ENCODE results near the gene BABAM2.
"Not testable (repeated sequence)": the region's sequence is repeated elsewhere in the genome, so short reads cannot be mapped to it uniquely, and the experiment has no call there.

The BABAM2 gene

DNA sequence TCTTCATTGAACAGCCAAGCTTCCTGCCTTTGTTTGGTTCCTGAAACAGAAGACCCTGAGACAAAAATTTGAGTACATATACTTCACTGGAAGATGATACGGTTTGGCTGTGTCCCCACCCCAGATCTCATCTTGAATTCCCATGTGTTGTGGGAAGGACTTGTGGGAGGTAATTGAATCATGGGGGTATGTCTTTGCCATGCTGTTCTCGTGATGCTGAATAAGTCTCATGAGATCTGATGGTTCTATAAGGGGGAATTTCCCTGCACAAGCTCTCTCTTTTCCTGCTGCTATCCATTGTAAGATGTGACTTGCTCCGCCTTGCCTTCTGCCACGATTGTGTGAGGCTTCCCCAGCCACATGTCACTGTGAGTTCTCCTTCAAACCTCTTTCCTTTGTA lies 76.5 kb downstream of the BABAM2 start:
- no peak overlapping the region for H3K4me3 ChIP-seq (ENCODE audit: low read depth in 1 of 2, low read length in 2 of 2)
- no peak overlapping the region for H3K9ac ChIP-seq (ENCODE audit: low read depth in 1 of 2, low read length in 2 of 2)
- H3K27ac ChIP-seq (ENCODE audit: low read depth, low read length) = no peak overlapping the region
- peaks cover 0 to 3% of the 10 kb centered on the region in 2 donors for H3K9me3 ChIP-seq (ENCODE audit: control insufficient read depth in 1 of 2, low read length in 2 of 2)
- no peaks in the 10 kb centered on the region for H3K27me3 ChIP-seq (ENCODE audit: control insufficient read depth in 1 of 2, insufficient read depth in 2 of 2, low read length in 2 of 2)
- H3K4me1 ChIP-seq (ENCODE audit: control insufficient read depth in 1 of 2, insufficient read depth in 2 of 2, low read length in 2 of 2) = peaks cover 0 to 4% of the 10 kb centered on the region in 2 donors
- H3K36me3 ChIP-seq (ENCODE audit: control insufficient read depth in 1 of 2, insufficient read depth in 2 of 2, low read length in 2 of 2) = no peaks in the 10 kb centered on the region

DNA sequence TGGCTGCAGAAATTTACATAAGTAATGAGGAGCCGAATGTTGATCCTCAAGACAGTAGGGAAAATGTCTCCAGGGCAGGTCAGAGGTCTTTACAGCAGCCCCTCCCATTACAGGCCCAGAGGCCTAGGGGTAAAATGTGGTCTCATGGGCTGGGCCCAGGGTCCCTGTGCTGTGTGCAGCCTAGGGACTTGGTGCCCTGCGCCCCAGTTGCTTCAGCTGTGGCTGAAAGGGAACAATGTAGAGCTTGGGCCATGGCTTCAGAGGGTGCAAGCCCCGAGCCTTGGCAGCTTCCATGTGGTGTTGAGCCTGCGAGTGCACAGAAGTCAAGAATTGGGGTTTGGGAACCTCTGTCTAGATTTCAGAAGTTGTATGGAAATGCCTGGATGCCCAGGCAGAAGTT lies 77.5 kb downstream of the BABAM2 start:
- not testable (repeated sequence) for H3K4me1 ChIP-seq (ENCODE audit: control insufficient read depth in 1 of 2, insufficient read depth in 2 of 2, low read length in 2 of 2); H3K36me3 ChIP-seq (ENCODE audit: control insufficient read depth in 1 of 2, insufficient read depth in 2 of 2, low read length in 2 of 2); H3K27ac ChIP-seq (ENCODE audit: low read depth, low read length); H3K9me3 ChIP-seq (ENCODE audit: control insufficient read depth in 1 of 2, low read length in 2 of 2); H3K9ac ChIP-seq (ENCODE audit: low read depth in 1 of 2, low read length in 2 of 2); H3K4me3 ChIP-seq (ENCODE audit: low read depth in 1 of 2, low read length in 2 of 2); H3K27me3 ChIP-seq (ENCODE audit: control insufficient read depth in 1 of 2, insufficient read depth in 2 of 2, low read length in 2 of 2)

DNA sequence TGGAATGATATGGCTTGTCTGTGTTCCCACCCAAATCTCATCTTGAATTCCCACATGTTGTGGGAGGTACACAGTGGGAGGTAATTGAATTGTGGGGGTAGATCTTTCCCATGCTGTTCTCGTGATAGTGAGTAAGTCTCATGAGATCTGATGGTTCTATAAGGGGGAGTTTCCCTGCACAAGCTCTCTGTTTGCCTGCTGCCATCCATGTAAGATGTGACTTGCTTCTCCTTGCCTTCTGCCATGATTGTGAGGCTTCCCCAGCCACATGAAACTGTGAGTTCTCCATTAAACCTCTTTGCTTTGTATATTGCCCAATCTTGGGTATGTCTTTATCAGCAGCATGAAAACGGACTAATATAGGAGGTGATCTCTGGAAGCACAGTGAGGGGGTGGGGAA lies 78.4 kb downstream of the BABAM2 start:
- not testable (repeated sequence) for H3K4me3 ChIP-seq (ENCODE audit: low read depth in 1 of 2, low read length in 2 of 2); H3K27ac ChIP-seq (ENCODE audit: low read depth, low read length); H3K9me3 ChIP-seq (ENCODE audit: control insufficient read depth in 1 of 2, low read length in 2 of 2); H3K4me1 ChIP-seq (ENCODE audit: control insufficient read depth in 1 of 2, insufficient read depth in 2 of 2, low read length in 2 of 2); H3K27me3 ChIP-seq (ENCODE audit: control insufficient read depth in 1 of 2, insufficient read depth in 2 of 2, low read length in 2 of 2); H3K9ac ChIP-seq (ENCODE audit: low read depth in 1 of 2, low read length in 2 of 2); H3K36me3 ChIP-seq (ENCODE audit: control insufficient read depth in 1 of 2, insufficient read depth in 2 of 2, low read length in 2 of 2)

DNA sequence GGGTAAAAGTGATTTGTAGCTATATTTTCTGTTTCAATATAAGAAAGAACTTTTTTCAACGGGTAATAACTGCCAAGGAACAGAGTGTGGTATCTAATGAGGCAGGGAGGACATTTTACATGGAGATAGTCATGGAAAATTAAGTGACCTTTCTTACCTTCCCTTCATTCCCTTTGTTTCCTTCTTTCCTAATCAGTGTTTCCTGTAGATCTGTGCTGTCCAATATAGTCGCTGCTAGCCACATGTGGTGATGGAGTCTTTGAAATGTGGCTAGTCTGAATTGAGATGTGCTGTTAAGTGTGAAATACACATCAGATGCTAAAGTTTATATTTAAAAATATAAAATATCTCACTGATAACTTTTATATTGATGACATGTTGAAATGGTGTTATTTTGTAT lies 81.8 kb downstream of the BABAM2 start:
- Histone ChIP-seq H3K9me3 (ENCODE audit: control insufficient read depth in 1 of 2, low read length in 2 of 2) (peaks cover 0 to under 1% of the 10 kb centered on the region in 2 donors), H3K9ac (ENCODE audit: low read depth in 1 of 2, low read length in 2 of 2) (no peak overlapping the region), H3K4me1 (ENCODE audit: control insufficient read depth in 1 of 2, insufficient read depth in 2 of 2, low read length in 2 of 2) (no peaks in the 10 kb centered on the region), H3K27ac (ENCODE audit: low read depth, low read length) (no peak overlapping the region), H3K4me3 (ENCODE audit: low read depth in 1 of 2, low read length in 2 of 2) (no peak overlapping the region), H3K27me3 (ENCODE audit: control insufficient read depth in 1 of 2, insufficient read depth in 2 of 2, low read length in 2 of 2) (no peaks in the 10 kb centered on the region), H3K36me3 (ENCODE audit: control insufficient read depth in 1 of 2, insufficient read depth in 2 of 2, low read length in 2 of 2) (no peaks in the 10 kb centered on the region)

DNA sequence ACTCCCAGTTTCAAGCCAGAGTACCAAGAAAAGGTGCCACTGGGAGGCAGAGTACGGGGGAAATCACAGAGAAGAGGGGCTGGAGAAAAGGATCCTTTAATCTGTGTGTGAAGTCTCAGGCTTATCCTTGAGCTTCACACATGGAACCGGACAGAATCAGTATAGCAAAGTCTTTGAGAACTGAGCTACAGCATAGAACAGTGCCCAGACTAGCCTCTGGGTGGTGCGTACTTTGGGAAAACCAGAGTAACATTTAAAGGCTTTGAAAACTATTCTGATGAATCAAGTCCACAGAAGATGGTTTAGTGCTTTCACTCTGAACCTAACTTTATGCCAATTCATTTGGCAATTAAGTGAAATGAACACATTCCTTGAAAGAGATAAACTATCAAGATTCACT lies 83.1 kb downstream of the BABAM2 start:
- H3K9ac ChIP-seq (ENCODE audit: low read depth in 1 of 2, low read length in 2 of 2) = no peak overlapping the region
- H3K27ac ChIP-seq (ENCODE audit: low read depth, low read length) = no peak overlapping the region
- H3K36me3 ChIP-seq (ENCODE audit: control insufficient read depth in 1 of 2, insufficient read depth in 2 of 2, low read length in 2 of 2) = no peaks in the 10 kb centered on the region
- no peaks in the 10 kb centered on the region for H3K27me3 ChIP-seq (ENCODE audit: control insufficient read depth in 1 of 2, insufficient read depth in 2 of 2, low read length in 2 of 2)
- H3K4me3 ChIP-seq (ENCODE audit: low read depth in 1 of 2, low read length in 2 of 2) = no peak overlapping the region
- no peaks in the 10 kb centered on the region for H3K9me3 ChIP-seq (ENCODE audit: control insufficient read depth in 1 of 2, low read length in 2 of 2)
- no peaks in the 10 kb centered on the region for H3K4me1 ChIP-seq (ENCODE audit: control insufficient read depth in 1 of 2, insufficient read depth in 2 of 2, low read length in 2 of 2)

DNA sequence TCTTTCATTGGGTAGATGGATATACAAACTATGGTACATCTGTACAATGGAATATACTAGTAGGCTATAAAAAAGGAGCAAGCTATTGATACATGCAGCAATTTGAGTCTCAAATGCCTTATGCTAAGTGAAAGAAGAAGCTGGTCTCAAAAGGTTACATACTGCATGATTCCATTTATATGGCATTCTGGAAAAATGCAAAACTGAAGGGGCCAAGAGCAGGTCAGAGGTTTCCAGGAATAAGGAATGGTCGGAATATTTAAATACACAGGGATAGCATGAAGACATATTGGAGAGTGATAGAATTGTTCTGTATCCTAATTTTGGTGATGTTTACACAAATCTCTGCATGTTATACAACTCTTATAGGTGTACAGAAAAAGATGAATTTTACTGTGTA lies 85.8 kb downstream of the BABAM2 start:
- no peaks in the 10 kb centered on the region for H3K4me1 ChIP-seq (ENCODE audit: control insufficient read depth in 1 of 2, insufficient read depth in 2 of 2, low read length in 2 of 2)
- H3K27ac ChIP-seq (ENCODE audit: low read depth, low read length) = no peak overlapping the region
- H3K4me3 ChIP-seq (ENCODE audit: low read depth in 1 of 2, low read length in 2 of 2) = no peak overlapping the region
- H3K36me3 ChIP-seq (ENCODE audit: control insufficient read depth in 1 of 2, insufficient read depth in 2 of 2, low read length in 2 of 2) = no peaks in the 10 kb centered on the region
- H3K27me3 ChIP-seq (ENCODE audit: control insufficient read depth in 1 of 2, insufficient read depth in 2 of 2, low read length in 2 of 2) = no peaks in the 10 kb centered on the region
- no peak overlapping the region for H3K9ac ChIP-seq (ENCODE audit: low read depth in 1 of 2, low read length in 2 of 2)
- H3K9me3 ChIP-seq (ENCODE audit: control insufficient read depth in 1 of 2, low read length in 2 of 2) = no peaks in the 10 kb centered on the region

DNA sequence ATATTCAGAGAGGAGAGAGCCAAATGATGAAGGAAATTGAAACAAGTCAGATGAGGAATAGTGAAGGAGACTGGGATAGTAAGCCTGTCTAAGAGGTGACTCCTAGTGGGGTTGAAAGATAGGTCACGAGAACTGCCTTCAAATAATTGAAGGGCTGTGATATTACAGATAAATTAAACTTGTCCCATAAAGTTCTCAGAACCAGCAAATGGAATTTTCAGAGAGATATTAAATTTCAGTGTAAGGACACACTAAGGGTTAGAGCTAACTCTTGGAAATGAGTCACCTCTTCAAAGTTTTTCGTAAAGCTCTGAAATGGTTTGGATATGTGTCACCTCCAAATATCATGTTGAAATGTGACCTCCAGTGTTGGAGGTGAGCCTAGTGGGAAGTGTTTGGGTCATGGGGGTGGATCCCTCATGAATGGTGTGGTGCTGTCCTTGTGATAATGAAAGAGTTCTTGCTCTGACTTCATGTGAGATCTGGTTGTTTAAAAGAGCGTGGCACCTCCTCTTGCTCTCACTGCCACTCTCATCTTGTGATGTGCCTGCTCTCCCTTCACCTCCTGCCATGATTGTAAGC lies 87.3 kb downstream of the BABAM2 start:
- Histone ChIP-seq H3K4me1 (ENCODE audit: control insufficient read depth in 1 of 2, insufficient read depth in 2 of 2, low read length in 2 of 2) (no peaks in the 10 kb centered on the region), H3K36me3 (ENCODE audit: control insufficient read depth in 1 of 2, insufficient read depth in 2 of 2, low read length in 2 of 2) (no peaks in the 10 kb centered on the region), H3K27ac (ENCODE audit: low read depth, low read length) (no peak overlapping the region), H3K4me3 (ENCODE audit: low read depth in 1 of 2, low read length in 2 of 2) (no peak overlapping the region), H3K9me3 (ENCODE audit: control insufficient read depth in 1 of 2, low read length in 2 of 2) (no peaks in the 10 kb centered on the region), H3K9ac (ENCODE audit: low read depth in 1 of 2, low read length in 2 of 2) (no peak overlapping the region), H3K27me3 (ENCODE audit: control insufficient read depth in 1 of 2, insufficient read depth in 2 of 2, low read length in 2 of 2) (no peaks in the 10 kb centered on the region)

DNA sequence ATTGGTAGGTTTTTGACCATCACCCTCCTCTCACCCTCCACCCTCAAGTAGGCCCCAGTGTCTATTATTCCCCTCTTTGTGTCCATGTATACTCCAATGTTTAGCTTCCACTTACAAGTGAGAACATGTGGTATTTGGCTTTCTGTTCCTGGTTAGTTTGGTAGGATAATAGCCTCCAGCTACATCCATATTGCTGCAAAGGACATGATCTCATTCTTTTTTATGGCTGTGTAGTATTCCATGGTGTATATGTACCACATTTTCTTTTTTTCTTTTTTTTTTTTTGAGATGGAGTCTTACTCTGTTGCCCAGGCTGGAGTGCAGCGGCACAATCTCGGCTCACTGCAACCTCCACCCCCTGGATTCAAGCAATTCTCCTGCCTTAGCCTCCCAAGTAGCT lies 88.2 kb downstream of the BABAM2 start:
- H3K36me3 ChIP-seq (ENCODE audit: control insufficient read depth in 1 of 2, insufficient read depth in 2 of 2, low read length in 2 of 2); H3K4me1 ChIP-seq (ENCODE audit: control insufficient read depth in 1 of 2, insufficient read depth in 2 of 2, low read length in 2 of 2); H3K27me3 ChIP-seq (ENCODE audit: control insufficient read depth in 1 of 2, insufficient read depth in 2 of 2, low read length in 2 of 2); H3K9ac ChIP-seq (ENCODE audit: low read depth in 1 of 2, low read length in 2 of 2); H3K4me3 ChIP-seq (ENCODE audit: low read depth in 1 of 2, low read length in 2 of 2); H3K27ac ChIP-seq (ENCODE audit: low read depth, low read length); H3K9me3 ChIP-seq (ENCODE audit: control insufficient read depth in 1 of 2, low read length in 2 of 2): not testable (repeated sequence)

DNA sequence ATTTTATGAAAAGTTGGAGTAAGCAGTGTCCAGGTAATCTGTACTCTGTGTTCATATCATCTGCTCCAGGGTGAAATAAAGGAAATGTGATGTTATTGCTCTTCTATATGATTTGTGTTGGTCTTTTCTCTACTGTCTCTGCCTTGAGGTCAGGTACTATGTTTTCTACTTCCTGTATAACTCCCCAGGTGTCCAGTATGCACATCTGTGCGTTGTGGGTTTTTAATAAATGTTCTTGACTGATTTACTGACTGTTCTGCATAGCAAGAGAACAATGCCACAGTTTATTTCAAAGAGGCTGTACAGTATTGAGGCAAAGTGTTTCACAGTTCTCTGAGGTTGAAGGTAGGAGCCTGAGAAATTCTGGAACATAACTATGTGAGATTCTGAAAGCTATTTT lies 89.7 kb downstream of the BABAM2 start:
- Histone ChIP-seq H3K4me3 (ENCODE audit: low read depth in 1 of 2, low read length in 2 of 2) (no peak overlapping the region), H3K36me3 (ENCODE audit: control insufficient read depth in 1 of 2, insufficient read depth in 2 of 2, low read length in 2 of 2) (no peaks in the 10 kb centered on the region), H3K9me3 (ENCODE audit: control insufficient read depth in 1 of 2, low read length in 2 of 2) (peaks cover 0 to 2% of the 10 kb centered on the region in 2 donors), H3K4me1 (ENCODE audit: control insufficient read depth in 1 of 2, insufficient read depth in 2 of 2, low read length in 2 of 2) (no peaks in the 10 kb centered on the region), H3K27ac (ENCODE audit: low read depth, low read length) (no peak overlapping the region), H3K27me3 (ENCODE audit: control insufficient read depth in 1 of 2, insufficient read depth in 2 of 2, low read length in 2 of 2) (no peaks in the 10 kb centered on the region), H3K9ac (ENCODE audit: low read depth in 1 of 2, low read length in 2 of 2) (no peak overlapping the region)

DNA sequence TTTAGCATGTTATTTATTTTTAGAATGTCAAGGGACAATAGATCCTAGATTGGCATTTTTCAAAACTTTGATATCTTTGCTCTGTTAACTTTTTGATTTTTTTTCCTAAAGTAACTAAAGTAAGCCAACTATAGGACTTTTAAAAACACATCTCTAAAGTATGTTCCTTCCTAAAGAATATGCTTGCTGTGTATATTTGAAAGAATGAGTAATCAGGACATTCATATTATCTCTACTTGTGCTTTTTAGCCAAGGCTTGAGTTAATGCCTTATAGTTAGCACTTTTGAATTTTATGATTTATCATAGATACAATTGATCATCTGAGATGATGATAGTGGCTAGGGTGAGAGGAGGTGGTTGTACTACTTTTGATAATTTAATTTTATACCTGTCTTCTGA lies 93.6 kb downstream of the BABAM2 start:
- Histone ChIP-seq H3K27ac (ENCODE audit: low read depth, low read length) (no peak overlapping the region), H3K9me3 (ENCODE audit: control insufficient read depth in 1 of 2, low read length in 2 of 2) (peaks cover 0 to 2% of the 10 kb centered on the region in 2 donors), H3K4me1 (ENCODE audit: control insufficient read depth in 1 of 2, insufficient read depth in 2 of 2, low read length in 2 of 2) (peaks cover 0 to 12% of the 10 kb centered on the region in 2 donors), H3K36me3 (ENCODE audit: control insufficient read depth in 1 of 2, insufficient read depth in 2 of 2, low read length in 2 of 2) (no peaks in the 10 kb centered on the region), H3K27me3 (ENCODE audit: control insufficient read depth in 1 of 2, insufficient read depth in 2 of 2, low read length in 2 of 2) (no peaks in the 10 kb centered on the region), H3K9ac (ENCODE audit: low read depth in 1 of 2, low read length in 2 of 2) (no peak overlapping the region), H3K4me3 (ENCODE audit: low read depth in 1 of 2, low read length in 2 of 2) (no peak overlapping the region)

DNA sequence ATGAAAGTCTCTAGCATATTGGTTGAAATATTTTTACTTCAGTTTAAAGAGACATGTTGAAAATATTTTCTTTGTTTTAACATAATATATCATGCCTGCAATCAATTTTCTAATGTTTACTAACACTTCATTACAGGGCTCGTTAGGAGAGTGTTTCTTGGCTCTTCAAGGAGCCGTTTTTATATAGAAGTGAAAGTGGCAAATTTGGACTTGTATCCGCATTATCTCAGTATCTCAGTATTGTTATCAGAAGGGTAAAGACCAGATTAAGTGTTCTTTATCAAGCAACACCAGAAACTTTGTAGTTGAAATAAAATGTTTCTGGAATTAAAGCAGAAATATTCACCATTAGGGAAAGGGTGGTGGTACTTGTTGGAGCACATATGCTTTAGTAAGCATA lies 97.8 kb downstream of the BABAM2 start:
- Histone ChIP-seq H3K27me3 (ENCODE audit: control insufficient read depth in 1 of 2, insufficient read depth in 2 of 2, low read length in 2 of 2) (no peaks in the 10 kb centered on the region), H3K9ac (ENCODE audit: low read depth in 1 of 2, low read length in 2 of 2) (no peak overlapping the region), H3K27ac (ENCODE audit: low read depth, low read length) (no peak overlapping the region)

More for the DNA sequence above, 97.8 kb downstream of the BABAM2 start:
- no peaks in the 10 kb centered on the region for H3K36me3 ChIP-seq (ENCODE audit: control insufficient read depth in 1 of 2, insufficient read depth in 2 of 2, low read length in 2 of 2)
- peaks cover 0 to 1% of the 10 kb centered on the region in 2 donors for H3K9me3 ChIP-seq (ENCODE audit: control insufficient read depth in 1 of 2, low read length in 2 of 2)
- H3K4me1 ChIP-seq (ENCODE audit: control insufficient read depth in 1 of 2, insufficient read depth in 2 of 2, low read length in 2 of 2) = peaks cover 0 to 18% of the 10 kb centered on the region in 2 donors
- peak overlapping the region in 1 of 2 donors; percentile 36 for H3K4me3 ChIP-seq (ENCODE audit: low read depth in 1 of 2, low read length in 2 of 2)
